ENCODE results near the gene PLAAT3.
"Not testable (repeated sequence)": the region's sequence is repeated elsewhere in the genome, so short reads cannot be mapped to it uniquely, and the experiment has no call there.

Gene PLAAT3

GRCh38 chr11:63572026-63572688 lies 42.1 kb downstream of the PLAAT3 start:
- no peak overlapping the region for H3K4me3 ChIP-seq (ENCODE audit: low read depth, low read length)

- H3K4me3 ChIP-seq (ENCODE audit: low read depth, low read length): no peak overlapping the region
Observed at GRCh38 chr11:63569570-63569969, 44.7 kb downstream of the PLAAT3 start.

- H3K4me3 ChIP-seq (ENCODE audit: low read depth, low read length): no peak overlapping the region
Observed at GRCh38 chr11:63567044-63567840, 47.0 kb downstream of the PLAAT3 start.

GRCh38 chr11:63564784-63565350 lies 49.4 kb downstream of the PLAAT3 start:
- no peak overlapping the region for H3K4me3 ChIP-seq (ENCODE audit: low read depth, low read length)

GRCh38 chr11:63564056-63564774 lies 50.0 kb downstream of the PLAAT3 start:
- H3K4me3 ChIP-seq (ENCODE audit: low read depth, low read length): no peak overlapping the region

- no peak within 1 kb of the TSS for H3K4me3 ChIP-seq (ENCODE audit: low read depth, low read length)
Observed at GRCh38 chr11:63563201-63564055, 50.8 kb downstream of the PLAAT3 start, which contains the start of gene PLAAT2. Gene PLAAT2, minus strand, starts transcription at chr11:63563379. Its CDS starts 55 bp downstream, at chr11:63563324.

- H3K4me3 ChIP-seq (ENCODE audit: low read depth, low read length): no peak overlapping the region
Observed at GRCh38 chr11:63560506-63561180, 53.6 kb downstream of the PLAAT3 start.

- H3K4me3 ChIP-seq (ENCODE audit: low read depth, low read length): no peak overlapping the region
Observed at GRCh38 chr11:63558459-63559157, 55.6 kb downstream of the PLAAT3 start.

GRCh38 chr11:63557570-63557969 lies 56.7 kb downstream of the PLAAT3 start:
- H3K4me3 ChIP-seq (ENCODE audit: low read depth, low read length): no peak overlapping the region

GRCh38 chr11:63556404-63557013 lies 57.7 kb downstream of the PLAAT3 start:
- no peak overlapping the region for H3K4me3 ChIP-seq (ENCODE audit: low read depth, low read length)

- no peak overlapping the region for H3K4me3 ChIP-seq (ENCODE audit: low read depth, low read length)
Observed at GRCh38 chr11:63554877-63555223, 59.4 kb downstream of the PLAAT3 start.

GRCh38 chr11:63553759-63554158 lies 60.5 kb downstream of the PLAAT3 start:
- H3K4me3 ChIP-seq (ENCODE audit: low read depth, low read length): no peak overlapping the region

- no peak overlapping the region for H3K4me3 ChIP-seq (ENCODE audit: low read depth, low read length)
Observed at GRCh38 chr11:63552921-63553320, 61.3 kb downstream of the PLAAT3 start.

GRCh38 chr11:63551889-63552266 lies 62.4 kb downstream of the PLAAT3 start:
- no peak overlapping the region for H3K4me3 ChIP-seq (ENCODE audit: low read depth, low read length)

GRCh38 chr11:63551091-63551888 lies 62.9 kb downstream of the PLAAT3 start:
- no peak overlapping the region for H3K4me3 ChIP-seq (ENCODE audit: low read depth, low read length)

GRCh38 chr11:63550156-63550700 lies 64.0 kb downstream of the PLAAT3 start:
- H3K4me3 ChIP-seq (ENCODE audit: low read depth, low read length): not testable (repeated sequence)

GRCh38 chr11:63549411-63549810 lies 64.8 kb downstream of the PLAAT3 start:
- H3K4me3 ChIP-seq (ENCODE audit: low read depth, low read length): no peak overlapping the region

GRCh38 chr11:63548178-63548577 lies 66.1 kb downstream of the PLAAT3 start:
- no peak overlapping the region for H3K4me3 ChIP-seq (ENCODE audit: low read depth, low read length)

Measured in iPS-11a (cell line).